Liver (tissue), 9 donors: Measurements from ENCODE around the gene PRIM2. TPM values are rescaled to one million over a fixed set of nuclear protein-coding genes. Genes with fewer than 3 reads are reported as not detected.

Source experiments
- DNase-seq: peaks from one replicate; pipeline ENCODE4 v3.0.0-alpha.2; 2017; ENCODE audit warnings: low spot score
- H3K27ac ChIP-seq, 2 donors: one replicate each; pipeline ENCODE4 v1.7.0; 2013; ENCODE audit warnings: inconsistent platforms in 2 of 2, low read length in 2 of 2, control low read depth in 1 of 2, low read depth in 1 of 2, mild to moderate bottlenecking in 1 of 2
- H3K27me3 ChIP-seq, 4 donors: one replicate each; pipeline versions ENCODE4 v1.6.1 to v1.7.0; 2013; ENCODE audit warnings: low read length in 3 of 4, inconsistent platforms in 1 of 4, mild to moderate bottlenecking in 1 of 4, moderate library complexity in 1 of 4; ENCODE audit not compliant: control insufficient read depth in 4 of 4, insufficient read depth in 4 of 4
- H3K36me3 ChIP-seq, 4 donors: one replicate each; pipeline versions ENCODE4 v1.6.1 to v1.7.0; 2013; ENCODE audit warnings: low read length in 3 of 4, mild to moderate bottlenecking in 3 of 4, low read depth in 1 of 4, moderate library complexity in 1 of 4; ENCODE audit not compliant: control insufficient read depth in 4 of 4, insufficient read depth in 3 of 4
- H3K4me1 ChIP-seq, 4 donors: one replicate each; pipeline versions ENCODE4 v1.6.1 to v1.7.0; 2013; ENCODE audit warnings: low read length in 3 of 4, mild to moderate bottlenecking in 3 of 4, moderate library complexity in 1 of 4; ENCODE audit not compliant: control insufficient read depth in 4 of 4, insufficient read depth in 4 of 4
- H3K4me3 ChIP-seq, 3 donors: one replicate each; pipeline versions ENCODE4 v1.6.1 to v1.7.0; 2013; ENCODE audit warnings: low read length in 3 of 3, control low read depth in 1 of 3, low read depth in 1 of 3, mild to moderate bottlenecking in 1 of 3
- H3K9ac ChIP-seq, 2 donors: one replicate each; pipeline ENCODE4 v1.7.0; 2013; ENCODE audit warnings: low read length in 2 of 2, mild to moderate bottlenecking in 2 of 2, moderate library complexity in 2 of 2, control low read depth in 1 of 2, low read depth in 1 of 2
- H3K9me3 ChIP-seq, 4 donors: one replicate each; pipeline versions ENCODE4 v1.6.1 to v1.7.0; 2013; ENCODE audit warnings: low read length in 3 of 4; ENCODE audit not compliant: control insufficient read depth in 4 of 4
- ATF3 ChIP-seq: IDR thresholded peaks from 2 replicates; pipeline ENCODE4 v1.6.1; 2016; ENCODE audit warnings: antibody characterized with exemption
- EGR1 ChIP-seq, 2 donors: IDR thresholded peaks; 2 replicates each; pipeline ENCODE4 v1.6.1; 2016 to 2018; ENCODE audit warnings: antibody characterized with exemption in 2 of 2, low read depth in 2 of 2
- FOXA1 ChIP-seq: IDR thresholded peaks from 2 replicates; pipeline ENCODE4 v1.6.1; 2016; ENCODE audit warnings: antibody characterized with exemption
- FOXA2 ChIP-seq: IDR thresholded peaks from 2 replicates; pipeline ENCODE4 v1.6.1; 2016; ENCODE audit warnings: antibody characterized with exemption
- GABPA ChIP-seq, 2 donors: IDR thresholded peaks in 1 of 2; conservative IDR thresholded peaks in 1 of 2; 2 replicates each; pipeline ENCODE4 v1.6.1; 2016; ENCODE audit warnings: antibody characterized with exemption in 2 of 2, mild to moderate bottlenecking in 1 of 2, moderate library complexity in 1 of 2
- HNF4G ChIP-seq: IDR thresholded peaks from 2 replicates; pipeline ENCODE4 v1.6.1; 2016; ENCODE audit warnings: antibody characterized with exemption
- JUND ChIP-seq, 2 donors: IDR thresholded peaks; 2 replicates each; pipeline ENCODE4 v1.6.1; 2016; ENCODE audit warnings: antibody characterized with exemption in 2 of 2
- NR2F2 ChIP-seq: IDR thresholded peaks from 2 replicates; pipeline ENCODE4 v1.6.1; 2016; ENCODE audit warnings: antibody characterized with exemption
- REST ChIP-seq: IDR thresholded peaks from 2 replicates; pipeline ENCODE4 v1.6.1; 2016; ENCODE audit warnings: antibody characterized with exemption, mild to moderate bottlenecking
- RXRA ChIP-seq, 2 donors: IDR thresholded peaks; 2 replicates each; pipeline ENCODE4 v1.6.1; 2017 to 2018; ENCODE audit warnings: antibody characterized with exemption in 2 of 2, mild to moderate bottlenecking in 1 of 2
- SP1 ChIP-seq: IDR thresholded peaks from 2 replicates; pipeline ENCODE4 v1.6.1; 2018; ENCODE audit warnings: antibody characterized with exemption, mild to moderate bottlenecking
- TAF1 ChIP-seq: conservative IDR thresholded peaks from 2 replicates; pipeline ENCODE4 v1.6.1; 2016; ENCODE audit warnings: antibody characterized with exemption, mild to moderate bottlenecking
- YY1 ChIP-seq: IDR thresholded peaks from 2 replicates; pipeline ENCODE4 v1.6.1; 2016; ENCODE audit warnings: antibody characterized with exemption, mild to moderate bottlenecking
- ZBTB33 ChIP-seq: IDR thresholded peaks from 2 replicates; pipeline ENCODE4 v1.6.1; 2016; ENCODE audit warnings: antibody characterized with exemption
- WGBS: extraction: QIAGEN DNeasy Blood & Tissue Kit; methylation state at CpG from one replicate; pipeline ENCODE4 v1.1.7; 2013; 5-methylcytosine and 5-hydroxymethylcytosine counted together
- polyA plus RNA-seq, 2 donors: library from polyadenylated mRNA; stranded (reverse) in 1 of 2; unstranded in 1 of 2; fragments of 200-250 nt in 1 of 2; fragments of >200 nt in 1 of 2; fragmentation: Nextera tagmentation in 1 of 2; extraction: Ambion mirVana in 1 of 2; gene quantifications; one replicate each; pipeline versions ENCODE4 v1.2.1 to v1.2.3, GENCODE V29; 2013 to 2015
- total RNA-seq, 2 donors: library from RNA; depleted of rRNA; stranded (reverse); fragments of >200 nt; gene quantifications; one replicate each; pipeline ENCODE4 v1.2.3, GENCODE V29; 2014
- TF ChIP-seq, protein P1 (sequence below): fragments of 150-350 bp; IDR thresholded peaks from 2 replicates; pipeline ENCODE4 v1.5.1; 2017; ENCODE audit warnings: improper control_type of control experiment, low read depth, low read length; ENCODE audit not compliant: missing input control
- TF ChIP-seq, protein P2 (sequence below): IDR thresholded peaks from 2 replicates; pipeline ENCODE4 v1.6.1; 2016; ENCODE audit warnings: antibody characterized with exemption
- donor health status: healthy.
- donor health status: healthy.
- donor health status: healthy.
- donor health status: healthy.
- donor health status: healthy.

Gene PRIM2
- total and polyA plus RNA-seq, 4 donors = 1.6 to 13.0 (median 3.5) TPM

- TF ChIP-seq SP1 (no peak), JUND (IDR thresholded peaks at IDR 0.05) (no peak), TAF1 (no peak)
Measured at GRCh38 chr6:57278570-57278969, 38.9 kb upstream of the PRIM2 start (continued).

DNA sequence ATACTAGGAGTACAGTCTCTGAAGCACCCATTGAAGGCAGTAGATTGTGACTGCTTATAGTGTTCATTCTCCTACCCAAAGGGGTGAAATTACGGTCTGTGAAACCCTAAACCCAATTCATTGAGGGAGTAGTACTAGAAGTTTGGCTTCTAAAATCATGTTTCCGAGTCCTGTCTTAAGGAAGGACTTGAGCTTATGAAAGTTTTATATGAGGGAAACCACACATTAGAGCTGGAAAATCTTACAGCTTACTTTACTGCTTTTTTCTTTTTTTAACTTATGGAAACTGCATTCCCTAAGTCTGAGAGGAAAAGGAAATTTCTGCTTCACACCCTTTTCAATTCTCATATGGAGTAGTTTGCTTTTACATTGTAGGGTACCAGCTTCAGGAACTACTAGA, 38.4 kb upstream of the PRIM2 start:
- TF ChIP-seq JUND (IDR thresholded peaks at IDR 0.05) (no peak), NR2F2 (no peak), EGR1 (IDR thresholded peaks at IDR 0.05; ENCODE audit: low read depth in 2 of 2) (no peak), FOXA1 (no peak), YY1 (no peak), FOXA2 (no peak), HNF4G (no peak), ATF3 (no peak), REST (no peak), RXRA (IDR thresholded peaks at IDR 0.05) (no peak), ZBTB33 (no peak), GABPA (IDR thresholded peaks at IDR 0.05 in 1 of 2, conservative IDR thresholded peaks at IDR 0.05 in 1 of 2) (no peak), SP1 (no peak)
- TF ChIP-seq, protein P1, sequence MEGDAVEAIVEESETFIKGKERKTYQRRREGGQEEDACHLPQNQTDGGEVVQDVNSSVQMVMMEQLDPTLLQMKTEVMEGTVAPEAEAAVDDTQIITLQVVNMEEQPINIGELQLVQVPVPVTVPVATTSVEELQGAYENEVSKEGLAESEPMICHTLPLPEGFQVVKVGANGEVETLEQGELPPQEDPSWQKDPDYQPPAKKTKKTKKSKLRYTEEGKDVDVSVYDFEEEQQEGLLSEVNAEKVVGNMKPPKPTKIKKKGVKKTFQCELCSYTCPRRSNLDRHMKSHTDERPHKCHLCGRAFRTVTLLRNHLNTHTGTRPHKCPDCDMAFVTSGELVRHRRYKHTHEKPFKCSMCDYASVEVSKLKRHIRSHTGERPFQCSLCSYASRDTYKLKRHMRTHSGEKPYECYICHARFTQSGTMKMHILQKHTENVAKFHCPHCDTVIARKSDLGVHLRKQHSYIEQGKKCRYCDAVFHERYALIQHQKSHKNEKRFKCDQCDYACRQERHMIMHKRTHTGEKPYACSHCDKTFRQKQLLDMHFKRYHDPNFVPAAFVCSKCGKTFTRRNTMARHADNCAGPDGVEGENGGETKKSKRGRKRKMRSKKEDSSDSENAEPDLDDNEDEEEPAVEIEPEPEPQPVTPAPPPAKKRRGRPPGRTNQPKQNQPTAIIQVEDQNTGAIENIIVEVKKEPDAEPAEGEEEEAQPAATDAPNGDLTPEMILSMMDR = no peak
- TF ChIP-seq, protein P2, sequence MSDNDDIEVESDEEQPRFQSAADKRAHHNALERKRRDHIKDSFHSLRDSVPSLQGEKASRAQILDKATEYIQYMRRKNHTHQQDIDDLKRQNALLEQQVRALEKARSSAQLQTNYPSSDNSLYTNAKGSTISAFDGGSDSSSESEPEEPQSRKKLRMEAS = no peak
- Histone ChIP-seq H3K27me3 (no peaks in the 10 kb centered on the region), H3K9ac (no peak overlapping the region), H3K4me3 (no peak overlapping the region), H3K27ac (no peak overlapping the region), H3K36me3 (no peaks in the 10 kb centered on the region), H3K4me1 (no peaks in the 10 kb centered on the region), H3K9me3 (no peaks in the 10 kb centered on the region)
- WGBS = 87% methylated on average over 2 of the region's 2 CpGs
- no peak for DNase-seq
